ENCODE data around the gene GALNT2.

The GALNT2 gene

DNA sequence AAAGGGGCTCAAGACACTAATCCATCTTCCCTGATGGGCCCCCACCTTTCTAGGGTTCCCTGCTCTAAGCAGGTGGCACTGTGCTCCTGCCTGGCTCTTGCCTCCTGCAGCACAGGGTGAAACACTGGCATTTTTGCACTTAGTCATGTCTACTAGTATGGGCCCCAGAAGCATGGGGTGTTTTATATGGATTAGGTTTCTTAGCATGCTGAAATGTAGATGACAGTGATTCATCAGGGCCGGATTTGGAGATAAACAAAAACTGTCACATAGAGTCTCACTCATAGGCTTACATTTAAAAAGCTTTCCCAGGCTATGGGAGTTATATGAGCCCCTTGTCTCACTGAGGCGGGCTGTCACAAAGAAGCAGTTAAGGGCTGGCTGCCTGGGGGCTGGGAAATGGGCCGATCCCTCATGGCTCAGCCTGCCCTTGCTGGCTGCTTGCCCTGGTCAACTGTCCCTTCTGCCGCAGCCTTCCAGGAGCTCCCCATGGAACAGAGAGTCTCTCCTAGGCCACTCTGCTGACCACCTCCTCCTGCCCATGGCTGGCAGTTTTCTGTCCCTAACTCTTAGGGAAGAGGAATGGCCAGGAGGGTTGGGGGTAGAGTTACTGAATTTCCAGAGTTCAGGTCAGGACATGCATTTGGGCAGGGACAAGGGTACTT is 6.5 kb downstream of the GALNT2 start:
- no peak for DNase-seq

DNA sequence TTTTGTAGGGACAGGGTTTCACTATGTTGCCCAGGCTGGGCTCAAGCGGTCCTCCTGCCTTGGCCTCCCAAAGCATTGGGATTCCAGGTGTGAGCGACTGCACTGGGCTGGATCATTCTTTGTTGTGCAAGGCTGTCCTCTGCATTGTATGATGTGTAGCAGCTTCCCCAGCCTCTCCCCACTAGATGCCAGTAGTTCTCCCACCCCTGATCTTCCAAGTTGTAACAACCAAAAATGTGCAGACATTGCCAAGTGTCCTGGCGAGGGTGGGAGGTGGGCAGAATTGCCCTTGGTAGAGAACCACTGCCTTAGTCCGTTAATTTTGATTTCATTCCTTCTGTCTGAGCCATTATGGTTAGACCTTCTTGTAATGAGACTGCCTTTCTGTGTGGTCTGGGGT is 7.2 kb downstream of the GALNT2 start:
- DNase-seq = no peak

GRCh38 chr1:230074762-230075161 is 7.7 kb downstream of the GALNT2 start:
- no peak for DNase-seq

- DNase-seq = no peak
Observed at GRCh38 chr1:230076121-230076520, 9.1 kb downstream of the GALNT2 start.

DNA sequence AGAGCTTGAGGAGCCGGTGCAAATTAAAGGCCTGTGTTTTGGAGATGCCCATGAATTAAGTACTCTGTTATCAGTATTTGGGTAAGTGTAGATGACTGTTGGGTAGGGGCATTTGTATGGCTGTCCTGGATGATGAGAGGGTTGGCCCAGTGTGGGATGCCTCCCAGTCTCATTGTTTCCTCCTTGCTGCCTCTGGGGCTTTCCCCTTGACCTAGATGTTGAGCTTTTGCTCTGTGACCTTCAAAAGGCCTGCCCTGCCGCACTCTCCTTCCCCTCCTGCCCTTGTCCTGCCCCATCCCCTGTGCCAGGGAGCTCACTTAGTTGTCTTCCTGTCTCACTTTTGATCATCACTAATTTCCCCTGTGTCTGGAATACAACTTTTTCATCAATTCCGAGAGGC is 10.0 kb downstream of the GALNT2 start:
- DNase-seq = no peak

DNA sequence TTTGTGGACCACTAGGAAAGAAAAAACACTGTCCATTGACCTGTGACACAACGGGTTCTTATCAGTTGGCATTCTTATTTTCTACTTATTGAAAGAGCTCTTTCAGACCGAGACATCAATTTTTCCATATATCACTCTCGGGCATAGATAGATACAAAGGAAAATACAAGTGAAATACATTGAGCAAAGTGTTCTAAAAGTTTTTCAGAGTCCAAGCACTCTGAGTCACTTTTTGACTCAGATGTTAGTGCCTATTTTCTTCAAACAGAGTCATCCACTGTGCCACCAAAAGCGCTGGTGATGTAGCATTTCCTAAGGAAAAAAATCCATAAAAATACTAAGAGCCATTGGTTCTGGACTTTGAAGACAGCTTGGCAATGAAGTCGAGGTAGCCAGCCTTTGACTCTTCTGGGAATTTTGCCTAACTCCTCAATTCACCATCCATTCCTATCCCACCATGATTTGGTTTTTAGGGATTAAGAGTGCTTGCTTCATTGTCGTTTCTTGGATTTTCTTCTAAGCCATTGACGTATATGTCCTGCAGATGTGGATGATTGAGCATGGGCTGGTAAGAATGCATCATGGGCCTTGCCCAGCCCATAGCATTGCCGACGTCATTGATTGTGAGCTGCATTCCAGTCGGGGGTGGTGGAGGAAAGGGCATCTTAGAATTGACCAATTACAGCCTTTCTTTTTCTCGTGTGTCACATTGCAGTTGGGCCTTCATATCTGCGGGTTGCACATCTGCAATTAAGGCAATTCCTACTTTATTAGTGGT is 10.6 kb downstream of the GALNT2 start:
- DNase-seq = no peak

GRCh38 chr1:230079199-230080024 is 12.4 kb downstream of the GALNT2 start:
- DNase-seq = no peak

DNA sequence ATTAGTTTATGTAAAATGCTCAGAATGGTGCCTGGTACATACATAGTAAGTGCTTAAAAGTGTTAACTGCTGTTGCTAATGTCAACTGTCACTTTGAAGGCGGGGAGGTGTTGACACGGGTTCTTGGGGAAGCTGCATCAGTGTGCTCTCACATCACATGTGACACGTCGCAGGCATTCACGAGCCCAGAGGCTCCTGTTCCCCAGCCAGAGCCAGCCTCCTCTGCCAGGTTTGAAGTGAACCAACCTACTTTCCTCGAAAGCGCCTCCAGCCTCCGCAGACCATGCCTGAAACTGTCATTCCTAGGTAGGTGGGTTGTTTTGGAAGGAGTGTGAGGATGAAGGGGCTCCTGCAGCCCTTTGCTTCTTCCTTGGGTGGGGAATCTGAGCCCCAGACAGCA is 13.8 kb downstream of the GALNT2 start:
- no peak for DNase-seq

DNA sequence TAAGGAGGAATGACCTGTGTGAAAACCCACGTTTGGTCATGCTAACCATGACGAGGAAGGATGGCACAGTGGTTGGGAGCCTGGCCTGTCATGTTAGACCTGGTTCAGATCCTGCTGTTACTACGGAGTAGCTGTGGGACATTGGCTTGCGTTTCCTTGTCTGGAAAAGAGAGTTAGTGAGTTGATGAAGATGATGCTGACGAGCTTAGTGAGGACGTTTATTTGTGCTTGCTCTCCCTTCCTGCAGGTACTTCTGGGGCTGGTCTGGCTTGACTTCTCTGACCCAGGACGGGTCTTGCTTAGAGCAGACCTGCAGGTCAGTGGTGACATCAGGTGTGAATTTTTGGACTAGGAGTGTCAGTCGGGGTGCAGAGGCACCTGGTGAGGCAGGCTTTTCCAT is 14.7 kb downstream of the GALNT2 start:
- DNase-seq = no peak

- no peak for DNase-seq
Observed at GRCh38 chr1:230082211-230082610, 15.2 kb downstream of the GALNT2 start.

- DNase-seq = no peak
Observed at GRCh38 chr1:230083053-230083452, 16.0 kb downstream of the GALNT2 start.

GRCh38 chr1:230083746-230084407 is 16.8 kb downstream of the GALNT2 start:
- DNase-seq = no peak

DNA sequence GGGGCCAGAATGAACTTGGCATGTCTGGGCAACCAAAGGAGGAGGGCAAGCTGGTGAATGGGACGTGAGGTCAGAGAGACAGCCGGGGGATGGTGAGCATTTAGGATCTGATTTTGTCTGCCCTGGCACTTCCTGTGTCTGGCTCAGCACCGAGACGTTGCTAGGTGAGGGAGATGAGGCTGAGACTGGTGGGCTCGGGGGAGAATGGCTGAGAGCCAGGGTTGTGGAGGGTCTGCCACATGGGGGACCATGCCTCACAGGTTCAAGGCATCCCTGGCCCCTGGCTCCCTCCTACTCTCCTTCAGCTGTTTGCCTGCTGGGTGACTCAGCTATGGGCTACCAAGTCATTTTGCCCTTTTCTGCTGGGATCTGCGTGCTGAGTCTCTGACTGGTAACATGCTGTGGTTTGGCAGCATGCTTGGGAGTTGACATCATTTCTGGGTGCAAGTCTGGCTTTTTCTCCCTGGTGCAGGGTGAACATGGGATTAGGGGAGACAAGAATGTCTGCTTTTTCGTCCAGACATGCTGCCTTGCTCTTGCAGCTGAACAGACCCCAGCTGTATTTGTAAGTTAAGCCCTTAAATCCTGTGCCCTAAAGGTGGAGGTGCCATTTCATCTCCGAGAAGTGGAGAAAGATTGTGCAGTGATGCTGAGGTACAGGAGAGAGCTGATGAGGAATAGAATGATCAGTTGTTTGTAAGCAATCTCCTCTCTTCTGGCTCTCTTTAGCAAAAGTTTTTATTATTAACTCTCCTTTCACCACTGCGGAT is 17.6 kb downstream of the GALNT2 start:
- DNase-seq = no peak

GRCh38 chr1:230085178-230085515 is 18.1 kb downstream of the GALNT2 start:
- no peak for DNase-seq

GRCh38 chr1:230086151-230086550 is 19.1 kb downstream of the GALNT2 start:
- no peak for DNase-seq

DNA sequence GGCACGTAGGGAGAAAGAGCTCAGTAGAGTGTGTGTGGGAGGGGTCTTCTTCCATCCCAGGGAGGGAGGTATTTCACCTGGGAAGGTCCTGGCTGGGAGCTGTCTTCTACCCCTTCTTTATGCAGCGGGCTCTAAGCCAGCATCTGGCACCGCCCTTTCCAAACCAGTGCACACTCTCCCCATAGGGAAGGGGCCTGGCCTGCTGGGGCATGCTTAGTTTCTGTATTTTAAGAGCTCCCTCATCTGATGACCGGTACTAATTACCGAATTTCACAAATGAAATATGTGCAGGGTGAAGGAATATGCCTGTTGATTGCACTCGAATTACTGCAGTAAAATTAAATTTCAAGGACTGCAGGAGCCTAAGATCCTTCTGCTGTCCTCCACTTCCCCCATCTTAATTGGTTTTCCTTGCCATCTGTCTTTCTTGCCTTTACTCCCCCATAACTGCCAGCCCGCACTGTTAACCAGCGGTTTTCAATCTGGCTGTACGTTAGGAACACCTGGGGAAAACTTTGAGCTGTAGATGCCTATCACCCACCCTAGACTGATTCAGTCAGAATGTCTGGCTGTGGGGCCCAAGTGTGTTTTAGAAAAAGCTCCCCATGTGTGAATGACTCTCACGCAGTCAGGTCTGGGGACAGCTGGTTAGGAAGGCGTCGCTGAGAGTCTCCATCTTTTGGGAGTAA is 20.1 kb downstream of the GALNT2 start:
- DNase-seq = no peak

GRCh38 chr1:230087717-230088105 is 20.7 kb downstream of the GALNT2 start:
- DNase-seq = no peak

DNA sequence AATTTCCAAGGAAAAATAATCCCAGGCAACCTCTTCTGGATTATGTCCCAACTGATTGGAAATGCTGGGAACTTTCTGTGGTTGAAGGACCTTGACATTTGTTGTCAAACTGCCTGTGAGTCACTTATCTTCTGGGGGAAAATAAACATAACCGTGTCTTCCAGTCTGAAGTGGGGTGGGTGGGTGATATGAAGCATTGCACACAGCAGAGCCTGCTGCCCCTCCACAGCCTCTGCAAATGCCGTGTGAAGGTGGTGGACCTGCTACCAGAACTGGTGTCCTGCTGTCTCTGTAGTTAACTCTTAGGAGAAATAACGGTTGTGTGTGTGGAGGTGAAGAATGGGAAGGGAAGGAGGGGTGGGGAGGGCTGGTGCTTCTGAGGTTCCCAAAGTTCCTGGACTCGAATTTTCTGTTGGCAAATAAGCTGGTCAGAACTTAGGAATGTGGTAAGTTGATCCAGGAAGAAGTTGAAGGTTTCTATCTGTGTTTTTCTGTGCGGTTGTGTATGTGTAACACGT is 23.2 kb downstream of the GALNT2 start:
- no peak for DNase-seq

DNA sequence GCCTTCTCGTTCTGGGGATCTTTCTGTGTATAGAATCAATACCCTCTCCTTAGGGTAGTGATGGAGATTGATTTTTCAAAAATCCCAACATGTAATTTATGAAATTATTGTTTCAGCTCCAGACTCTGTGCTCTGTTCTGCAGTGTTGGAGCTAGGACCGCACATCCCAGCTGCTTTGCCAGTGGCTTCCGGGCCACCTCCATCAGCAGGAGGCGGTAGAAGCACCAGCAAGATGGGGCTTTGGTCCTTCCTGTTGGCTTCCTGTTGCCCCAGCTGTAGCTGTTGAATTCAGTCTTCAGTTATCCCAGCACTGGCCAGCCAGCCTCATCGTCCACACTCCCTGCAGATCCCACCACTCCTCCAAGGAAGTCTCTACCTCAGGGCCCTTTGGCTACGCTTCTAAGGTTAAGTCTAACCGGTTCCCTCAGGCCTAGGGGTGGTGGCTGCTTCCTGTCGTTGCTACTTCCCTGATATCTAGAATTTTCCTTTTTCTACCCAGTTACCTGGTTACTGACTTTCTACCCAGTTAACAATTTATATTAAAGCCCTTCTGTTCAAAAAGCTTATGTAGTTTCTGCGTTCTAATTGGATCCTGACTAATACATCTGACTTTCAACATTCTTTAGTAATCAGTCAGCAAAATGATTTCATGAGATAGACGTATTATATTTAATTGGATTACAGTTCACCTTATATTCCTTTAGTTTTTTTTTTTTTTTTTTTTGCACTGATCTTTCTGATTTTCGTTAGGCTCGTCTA is 24.6 kb downstream of the GALNT2 start:
- no peak for DNase-seq

GRCh38 chr1:230094746-230095145 is 27.7 kb downstream of the GALNT2 start:
- no peak for DNase-seq

- no peak for DNase-seq
Observed at GRCh38 chr1:230095938-230096337, 28.9 kb downstream of the GALNT2 start.

All from activated effector memory CD4-positive, alpha-beta T cell treated with Interleukin-2 at 50 U/mL for 16 hours (primary cell).